IMR-90 (cell line): Measurements from ENCODE around the gene HYKK. TPM values are rescaled to one million over a fixed set of nuclear protein-coding genes. Genes with fewer than 3 reads are reported as not detected.

ENCODE experiments used
- ATAC-seq: fragments of 200-7000 bp; cut with Tn5 transposase; 2 replicates; pipeline ENCODE4 v1.9.1; 2020; ENCODE audit warnings: low read depth, mild to moderate bottlenecking, moderate library complexity
- BruUV-seq: library from RNA; stranded (reverse); fragments of 400-500 nt; replicated peaks from 2 replicates; lab custom pipeline; 2021; lab: Mats Ljungman, UMichigan
- CTCF ChIA-PET: fragments of 300-600 bp; formaldehyde crosslinking; extraction: SDS; loops from one replicate; lab custom pipeline; 2021; ENCODE audit warnings: antibody characterized with exemption; lab: Yijun Ruan, JAX
- POLR2A ChIA-PET: fragments of 300-600 bp; sonication (Branson Sonifier 250); formaldehyde crosslinking; loops from one replicate; lab custom pipeline; 2022; ENCODE audit warnings: antibody characterized with exemption; ENCODE audit not compliant: unreplicated experiment; lab: Charles Lee
- DNase-seq: peaks from one replicate; pipeline ENCODE4 v3.0.0; 2013
- H2AFZ ChIP-seq: replicated peaks from 2 replicates; pipeline ENCODE3; 2013; ENCODE audit warnings: low read length, mild to moderate bottlenecking; ENCODE audit not compliant: poor library complexity
- H2AK5ac ChIP-seq: 2 replicates; pipeline ENCODE4 v1.6.1; 2013; ENCODE audit warnings: low read depth, low read length, inconsistent platforms
- H2AK9ac ChIP-seq: replicated peaks from 2 replicates; pipeline ENCODE3; 2013; ENCODE audit warnings: mild to moderate bottlenecking, low read depth, low read length, moderate library complexity; ENCODE audit not compliant: poor library complexity
- H2BK120ac ChIP-seq: 2 replicates; pipeline ENCODE4 v1.6.1; 2013; ENCODE audit warnings: low read depth, low read length, inconsistent platforms
- H2BK15ac ChIP-seq: 3 replicates; pipeline ENCODE4 v1.6.1; 2013; ENCODE audit warnings: low read depth, low read length, inconsistent platforms
- H2BK20ac ChIP-seq: 2 replicates; pipeline ENCODE4 v1.6.1; 2013; ENCODE audit warnings: low read depth, mild to moderate bottlenecking, inconsistent platforms, low read length, moderate library complexity
- H2BK5ac ChIP-seq: 2 replicates; pipeline ENCODE4 v1.6.1; 2013; ENCODE audit warnings: mild to moderate bottlenecking, low read depth, low read length, inconsistent platforms; ENCODE audit not compliant: poor library complexity, severe bottlenecking
- H3K14ac ChIP-seq: replicated peaks from 2 replicates; pipeline ENCODE4 v1.6.1; 2013; ENCODE audit warnings: low read depth, low read length, inconsistent platforms
- H3K18ac ChIP-seq: 2 replicates; pipeline ENCODE4 v1.6.1; 2013; ENCODE audit warnings: low read depth, low read length, control low read depth
- H3K23ac ChIP-seq: 2 replicates; pipeline ENCODE4 v1.6.1; 2013; ENCODE audit warnings: low read depth, low read length, inconsistent platforms
- H3K27ac ChIP-seq: 2 replicates; pipeline ENCODE4 v1.5.1; 2013; ENCODE audit warnings: mild to moderate bottlenecking, control low read depth, low read length; ENCODE audit not compliant: insufficient read depth
- H3K27me3 ChIP-seq: 2 replicates; pipeline ENCODE4 v1.6.1; 2013; ENCODE audit warnings: low read length; ENCODE audit not compliant: control insufficient read depth, insufficient read depth
- H3K36me3 ChIP-seq: 2 replicates; pipeline ENCODE4 v1.6.1; 2013; ENCODE audit warnings: low read length, mixed read lengths; ENCODE audit not compliant: control insufficient read depth, insufficient read depth
- H3K4ac ChIP-seq: 2 replicates; pipeline ENCODE4 v1.6.1; 2013; ENCODE audit warnings: low read depth, low read length, inconsistent platforms
- H3K4me1 ChIP-seq: 2 replicates; pipeline ENCODE4 v1.6.1; 2013; ENCODE audit warnings: low read length, mixed read lengths; ENCODE audit not compliant: control insufficient read depth, insufficient read depth
- H3K4me2 ChIP-seq: 2 replicates; pipeline ENCODE4 v1.6.1; 2013; ENCODE audit warnings: low read depth, mild to moderate bottlenecking, control low read depth, low read length, moderate library complexity
- H3K4me3 ChIP-seq: 2 replicates; pipeline ENCODE4 v1.5.1; 2013; ENCODE audit warnings: low read depth, mild to moderate bottlenecking, control low read depth, low read length, moderate library complexity; ENCODE audit not compliant: insufficient read depth
- H3K56ac ChIP-seq: 2 replicates; pipeline ENCODE4 v1.6.1; 2013; ENCODE audit warnings: low read length, inconsistent platforms; ENCODE audit not compliant: insufficient read depth; ENCODE audit errors: extremely low read depth
- H3K79me1 ChIP-seq, 2 experiments: 2 replicates each; pipeline ENCODE4 v1.6.1; 2013; ENCODE audit warnings: low read length in 2 of 2, inconsistent platforms in 1 of 2, low read depth in 1 of 2
- H3K9ac ChIP-seq: 2 replicates; pipeline ENCODE4 v1.6.1; 2013; ENCODE audit warnings: low read depth, low read length, control low read depth
- H3K9me1 ChIP-seq: 2 replicates; pipeline ENCODE4 v1.6.1; 2013; ENCODE audit warnings: low read length, inconsistent platforms; ENCODE audit not compliant: insufficient read depth
- H3K9me3 ChIP-seq: 2 replicates; pipeline ENCODE4 v1.6.1; 2013; ENCODE audit warnings: low read length; ENCODE audit not compliant: control insufficient read depth, insufficient read depth
- H4K20me1 ChIP-seq: 2 replicates; pipeline ENCODE4 v1.6.1; 2013; ENCODE audit warnings: low read length, inconsistent platforms; ENCODE audit not compliant: insufficient read depth
- H4K5ac ChIP-seq: 2 replicates; pipeline ENCODE4 v1.6.1; 2013; ENCODE audit warnings: mild to moderate bottlenecking, low read depth, low read length, control low read depth
- H4K8ac ChIP-seq, 2 experiments: 2 replicates each; pipeline ENCODE4 v1.6.1; 2013; ENCODE audit warnings: low read depth in 2 of 2, low read length in 2 of 2, control low read depth in 1 of 2, inconsistent platforms in 1 of 2
- H4K91ac ChIP-seq: 2 replicates; pipeline ENCODE4 v1.6.1; 2013; ENCODE audit warnings: low read depth, low read length, inconsistent platforms; ENCODE audit not compliant: insufficient read depth
- CEBPB ChIP-seq: IDR thresholded peaks from 2 replicates; pipeline ENCODE4 v1.6.1; 2012; ENCODE audit warnings: low read depth, low read length, improper control_type of control experiment
- MXI1 ChIP-seq: IDR thresholded peaks from 2 replicates; pipeline ENCODE4 v1.6.1; 2012; ENCODE audit warnings: low read depth, mild to moderate bottlenecking, low read length, moderate library complexity, borderline replicate concordance
- NFE2L2 ChIP-seq: fragments of 150-350 bp; IDR thresholded peaks from 2 replicates; pipeline ENCODE4 v1.6.1; 2016; ENCODE audit warnings: low read depth, mild to moderate bottlenecking, low read length
- RAD21 ChIP-seq: IDR thresholded peaks from 2 replicates; pipeline ENCODE4 v1.6.1; 2012; ENCODE audit warnings: low read length, improper control_type of control experiment
- SMC3 ChIP-seq: fragments of 150-350 bp; IDR thresholded peaks from 2 replicates; pipeline ENCODE4 v1.6.1; 2016; ENCODE audit warnings: low read depth, mild to moderate bottlenecking, antibody characterized with exemption, low read length, moderate library complexity
- WGBS, 2 experiments: methylation state at CpG; one replicate each; pipeline versions ENCODE4 v1.1.5 to v1.1.7; 2013; ENCODE audit warnings: missing lambda C conversion rate in 2 of 2; ENCODE audit not compliant: insufficient read length in 1 of 2; ENCODE audit errors: extremely low coverage in 2 of 2; 5-methylcytosine and 5-hydroxymethylcytosine counted together
- dilution Hi-C: fragments of 300-500 bp; cut with HindIII; formaldehyde crosslinking; loops from one replicate; pipeline ENCODE4 v1.14.3; 2018; ENCODE audit warnings: low sequenced_read_pairs; ENCODE audit not compliant: unreplicated experiment
- in situ Hi-C: fragments of 300-500 bp; cut with MboI; formaldehyde crosslinking; loops from 3 replicates; pipeline ENCODE4 v1.14.3; 2019; ENCODE audit warnings: low sequenced_read_pairs, inconsistent platforms, mixed read lengths
- intact Hi-C: fragments of 100-400 bp; cut with micrococcal nuclease; formaldehyde crosslinking; loops from 2 replicates; pipeline ENCODE4 v1.10.0; 2022
- polyA plus RNA-seq, 3 experiments: library from polyadenylated mRNA; depleted of rRNA; stranded (reverse); fragments of >200 nt; gene quantifications; 2 replicates each; pipeline ENCODE4 v1.2.3, GENCODE V29; 2012; ENCODE audit warnings: low replicate concordance in 1 of 3
- total RNA-seq: library from RNA; depleted of rRNA; stranded (reverse); fragments of >200 nt; gene quantifications from 2 replicates; pipeline ENCODE4 v1.2.3, GENCODE V29; 2012

Gene HYKK
- total and polyA plus RNA-seq, 2 of the 4 experiments (the other 2 are of a cell fraction), result 3.8 to 5.6 TPM

GRCh38 chr15:78537266-78537905, 30.0 kb downstream of the HYKK start:
- no CpG with 5 or more reads among the region's 5 CpGs for WGBS, 2 experiments
- dilution Hi-C loops, result no loop called here

More at GRCh38 chr15:78537266-78537905, 30.0 kb downstream of the HYKK start:
- Histone ChIP-seq H3K23ac (no peak overlapping the region), H4K20me1 (peaks cover 7% of the 10 kb centered on the region), H3K14ac (no peak overlapping the region), H3K4ac (no peak overlapping the region), H3K9ac (no peak overlapping the region), H3K9me1 (0 out of 2 replicates have a peak, but pooled peaks cover 2% of the 10 kb centered on the region), H2BK5ac (no peak overlapping the region), H3K79me1 (peaks cover 12 to 18% of the 10 kb centered on the region in 2 experiments; a peak in 3 of 4 replicates), H3K27me3 (no peaks in the 10 kb centered on the region), H3K36me3 (peaks cover 2% of the 10 kb centered on the region; the same call in 1 of the 2 replicates), H4K5ac (no peak overlapping the region), H3K9me3 (no peaks in the 10 kb centered on the region), H2BK120ac (no peak overlapping the region), H2BK20ac (no peak overlapping the region), H3K4me3 (no peak overlapping the region), H2AFZ (no peak overlapping the region), H2BK15ac (no peak overlapping the region), H4K8ac (no peak overlapping the region), H2AK5ac (no peak overlapping the region), H3K27ac (no peak overlapping the region), H3K18ac (no peak overlapping the region), H3K4me1 (no peaks in the 10 kb centered on the region), H3K4me2 (no peak overlapping the region), H2AK9ac (no peak overlapping the region), H3K56ac (no peak overlapping the region), H4K91ac (no peak overlapping the region)
- no TSS peak for BruUV-seq
- TF ChIP-seq MXI1 (no peak), CEBPB (no peak), SMC3 (no peak), NFE2L2 (no peak), RAD21 (no peak)
- POLR2A ChIA-PET, result no interaction called here
- CTCF ChIA-PET, result no interaction called here
- intact Hi-C loops (no loop called here), in situ Hi-C loops (no loop called here)
- ATAC-seq (no peak), DNase-seq (no peak)
